Mesenteric fat pad (tissue), 1 donor: ENCODE results near the gene ATF7IP. TPM values are rescaled to one million over a fixed set of nuclear protein-coding genes. Genes with fewer than 3 reads are reported as not detected.
"Not testable (repeated sequence)": the region's sequence is repeated elsewhere in the genome, so short reads cannot be mapped to it uniquely, and the experiment has no call there.

Experiments
- DNase-seq: peaks from one replicate; pipeline ENCODE4 v3.0.0-alpha.2; 2020; ENCODE audit warnings: low spot score
- long read RNA-seq: library from polyadenylated mRNA; unstranded; transcript quantifications from one replicate; pipeline ENCODE4 v2.0.0, GENCODE V29; 2020
- total RNA-seq: library from RNA; stranded (reverse); fragmentation: NEBNext Ultra II Directional; extraction: Animal tissue kit (Norgen Biotek cat#: 25700); gene quantifications from one replicate; pipeline ENCODE4 v1.2.1, GENCODE V29; 2021
- donor health status: DM: yes; HTN: yes; CAD: no.

ATF7IP gene, protein sequence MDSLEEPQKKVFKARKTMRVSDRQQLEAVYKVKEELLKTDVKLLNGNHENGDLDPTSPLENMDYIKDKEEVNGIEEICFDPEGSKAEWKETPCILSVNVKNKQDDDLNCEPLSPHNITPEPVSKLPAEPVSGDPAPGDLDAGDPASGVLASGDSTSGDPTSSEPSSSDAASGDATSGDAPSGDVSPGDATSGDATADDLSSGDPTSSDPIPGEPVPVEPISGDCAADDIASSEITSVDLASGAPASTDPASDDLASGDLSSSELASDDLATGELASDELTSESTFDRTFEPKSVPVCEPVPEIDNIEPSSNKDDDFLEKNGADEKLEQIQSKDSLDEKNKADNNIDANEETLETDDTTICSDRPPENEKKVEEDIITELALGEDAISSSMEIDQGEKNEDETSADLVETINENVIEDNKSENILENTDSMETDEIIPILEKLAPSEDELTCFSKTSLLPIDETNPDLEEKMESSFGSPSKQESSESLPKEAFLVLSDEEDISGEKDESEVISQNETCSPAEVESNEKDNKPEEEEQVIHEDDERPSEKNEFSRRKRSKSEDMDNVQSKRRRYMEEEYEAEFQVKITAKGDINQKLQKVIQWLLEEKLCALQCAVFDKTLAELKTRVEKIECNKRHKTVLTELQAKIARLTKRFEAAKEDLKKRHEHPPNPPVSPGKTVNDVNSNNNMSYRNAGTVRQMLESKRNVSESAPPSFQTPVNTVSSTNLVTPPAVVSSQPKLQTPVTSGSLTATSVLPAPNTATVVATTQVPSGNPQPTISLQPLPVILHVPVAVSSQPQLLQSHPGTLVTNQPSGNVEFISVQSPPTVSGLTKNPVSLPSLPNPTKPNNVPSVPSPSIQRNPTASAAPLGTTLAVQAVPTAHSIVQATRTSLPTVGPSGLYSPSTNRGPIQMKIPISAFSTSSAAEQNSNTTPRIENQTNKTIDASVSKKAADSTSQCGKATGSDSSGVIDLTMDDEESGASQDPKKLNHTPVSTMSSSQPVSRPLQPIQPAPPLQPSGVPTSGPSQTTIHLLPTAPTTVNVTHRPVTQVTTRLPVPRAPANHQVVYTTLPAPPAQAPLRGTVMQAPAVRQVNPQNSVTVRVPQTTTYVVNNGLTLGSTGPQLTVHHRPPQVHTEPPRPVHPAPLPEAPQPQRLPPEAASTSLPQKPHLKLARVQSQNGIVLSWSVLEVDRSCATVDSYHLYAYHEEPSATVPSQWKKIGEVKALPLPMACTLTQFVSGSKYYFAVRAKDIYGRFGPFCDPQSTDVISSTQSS
- 59.7 TPM for total RNA-seq
- long read RNA-seq, partial matches to known transcripts = 11 of 17 reads
- long read RNA-seq, other reads (novel, unspliced or antisense) = 6 of 17 reads

DNA sequence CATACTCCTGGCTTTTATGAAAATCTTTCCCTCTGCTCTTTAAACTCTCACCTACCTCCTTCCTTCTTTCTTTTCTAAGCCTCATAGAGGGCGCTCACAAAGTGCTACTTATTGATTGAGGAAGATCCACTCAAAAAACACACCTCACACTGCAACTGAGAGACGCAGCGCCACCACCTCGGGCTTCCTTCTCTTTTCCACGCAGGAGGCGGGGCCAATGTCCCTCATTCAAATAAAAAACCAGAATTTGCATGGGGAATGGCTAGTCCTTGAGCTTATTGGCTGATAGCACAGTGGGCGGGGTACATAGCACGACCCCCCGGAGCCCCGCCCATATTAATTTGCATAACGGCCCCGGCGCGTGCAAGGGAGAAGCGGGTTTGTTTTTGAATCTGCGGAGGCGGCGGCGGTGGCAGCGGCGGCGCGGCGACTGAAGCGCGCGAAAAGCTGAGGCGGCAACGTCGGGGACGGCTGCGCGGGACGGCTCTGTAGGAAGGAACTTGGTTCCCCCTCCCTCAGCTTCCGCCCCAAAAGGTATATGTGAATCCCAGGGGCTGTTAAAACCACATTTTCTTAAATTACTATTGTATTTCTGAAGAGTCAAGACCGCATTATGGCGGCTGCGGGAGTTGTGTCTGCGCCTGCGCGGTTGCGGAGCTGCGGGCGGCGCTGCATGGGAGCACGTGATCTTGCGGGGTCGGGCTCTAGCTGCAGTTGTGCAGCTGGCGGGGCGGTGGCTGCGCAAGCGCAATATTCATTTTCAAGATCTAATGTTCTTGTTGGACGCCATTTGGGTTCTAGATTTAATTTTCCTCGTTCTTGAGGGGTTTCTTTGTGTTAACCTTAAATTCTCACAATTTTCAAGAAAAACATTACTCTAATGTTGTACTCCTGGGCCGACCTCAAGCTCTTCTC is at the start of gene ATF7IP:
Gene ATF7IP (plus strand): TSS at position 389 of the 915 bp plus-strand sequence. CDS start 58,234 bp downstream, outside the sequence.
- DNase-seq = peak; percentile 97

DNA sequence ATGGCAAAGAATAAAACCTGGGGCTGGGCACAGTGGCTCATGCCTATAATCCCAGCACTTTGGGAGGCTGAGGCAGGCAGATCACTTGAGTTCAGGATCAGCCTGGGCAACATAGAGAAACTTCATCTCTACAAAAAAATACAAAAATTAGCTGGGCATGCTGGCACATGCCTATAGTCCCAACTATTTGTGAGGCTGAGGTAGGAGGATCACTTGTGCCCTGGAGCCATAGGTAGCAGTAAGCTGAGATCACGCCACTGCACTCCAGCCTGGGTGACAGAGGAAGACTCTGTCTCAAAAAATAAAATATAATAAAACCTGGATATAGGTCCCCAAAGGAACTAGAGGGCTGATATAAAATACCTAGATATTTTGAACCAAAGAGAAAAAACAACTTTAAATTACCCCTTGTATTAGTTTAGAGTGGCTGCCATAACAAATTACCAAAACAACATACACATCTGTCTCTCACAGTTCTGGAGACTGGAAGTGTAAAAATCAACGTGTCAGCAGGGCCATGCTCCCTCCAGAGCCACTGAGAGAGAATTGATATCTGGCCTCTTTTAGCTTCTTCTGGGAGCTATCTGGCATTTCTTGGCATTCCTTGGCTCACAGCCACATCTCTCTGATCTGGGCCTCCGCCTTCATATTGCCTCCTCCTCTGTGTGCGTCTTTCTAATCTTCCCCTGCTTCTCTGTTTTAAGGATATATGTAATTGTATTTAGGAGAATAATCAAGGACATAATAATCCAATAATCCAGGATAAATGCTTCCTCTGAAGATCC is 47.9 kb upstream of the ATF7IP start:
- DNase-seq = no peak

DNA sequence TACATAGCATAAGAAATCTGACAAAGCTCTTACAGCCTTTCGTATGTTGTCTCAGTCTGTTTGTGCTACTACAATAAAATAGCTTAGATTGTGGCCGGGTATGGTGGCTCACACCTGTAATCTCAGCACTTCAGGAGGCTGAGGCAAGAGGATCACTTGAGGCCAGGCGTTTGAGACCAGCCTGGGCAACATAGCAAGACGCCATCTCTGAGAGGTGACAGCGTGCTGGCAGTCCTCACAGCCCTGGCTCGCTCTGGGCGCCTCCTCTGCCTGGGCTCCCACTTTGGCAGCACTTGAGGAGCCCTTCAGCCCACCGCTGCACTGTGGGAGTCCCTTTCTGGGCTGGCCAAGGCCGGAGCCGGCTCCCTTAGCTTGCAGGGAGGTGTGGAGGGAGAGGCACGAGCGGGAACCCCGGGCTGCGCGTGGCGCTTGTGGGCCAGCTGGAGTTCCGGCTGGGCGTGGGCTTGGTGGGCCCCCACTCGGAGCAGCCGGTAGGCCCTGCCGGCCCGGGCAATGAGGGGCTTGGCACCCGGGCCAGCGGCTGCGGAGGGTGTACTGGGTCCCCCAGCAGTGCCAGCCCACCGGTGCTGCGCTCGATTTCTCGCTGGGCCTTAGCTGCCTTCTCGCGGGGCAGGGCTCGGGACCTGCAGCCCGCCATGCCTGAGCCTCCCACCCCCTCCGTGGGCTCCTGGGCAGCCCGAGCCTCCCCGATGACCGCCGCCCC is 45.6 kb upstream of the ATF7IP start:
- DNase-seq = not testable (repeated sequence)

DNA sequence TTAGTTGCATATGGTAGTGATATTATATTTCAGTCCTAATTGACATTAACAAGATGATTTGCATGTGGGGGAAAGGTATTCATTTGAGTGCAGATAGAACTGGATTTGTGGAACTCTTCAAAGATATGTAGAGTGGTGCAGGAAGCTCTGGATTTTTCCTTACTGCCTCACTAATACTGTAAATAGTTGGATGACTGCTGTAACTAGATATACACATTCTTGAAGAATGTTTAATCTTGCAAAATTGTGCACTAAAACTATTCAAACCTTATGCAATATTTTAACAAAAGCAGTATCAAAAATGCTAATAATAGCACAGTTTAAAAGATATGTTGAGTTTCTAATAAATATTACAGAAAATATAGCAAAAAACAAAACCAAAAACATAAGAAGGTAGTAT is 43.1 kb upstream of the ATF7IP start:
- no peak for DNase-seq

DNA sequence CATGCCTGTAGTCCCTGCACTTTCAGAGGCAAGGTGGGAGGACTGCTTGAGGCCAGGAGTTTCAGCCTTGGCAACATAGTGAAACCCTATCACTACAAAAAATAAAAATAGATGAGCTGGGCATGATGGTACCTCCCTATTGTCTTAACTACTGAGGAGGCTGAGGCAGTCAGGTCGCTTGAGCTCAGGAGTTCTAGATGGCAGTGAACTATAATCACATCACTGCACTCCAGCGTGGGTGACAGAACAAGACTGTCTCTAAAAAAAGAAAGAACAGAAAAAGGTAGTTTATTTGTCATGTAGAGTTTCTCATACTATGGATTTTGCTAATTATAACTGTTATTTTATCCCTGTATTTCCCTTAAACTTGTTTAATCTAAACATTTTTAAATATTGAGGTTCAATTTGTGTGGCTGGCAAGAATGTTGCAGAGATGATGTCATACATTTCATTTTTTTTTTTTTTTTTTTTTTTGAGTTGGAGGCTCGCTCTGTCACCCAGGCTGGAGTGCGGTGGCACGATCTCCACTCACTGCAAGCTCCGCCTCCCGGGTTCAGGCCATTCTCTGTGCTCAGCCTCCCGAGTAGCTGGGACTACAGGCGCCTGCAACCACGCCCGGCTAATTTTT is 39.7 kb upstream of the ATF7IP start:
- no peak for DNase-seq

DNA sequence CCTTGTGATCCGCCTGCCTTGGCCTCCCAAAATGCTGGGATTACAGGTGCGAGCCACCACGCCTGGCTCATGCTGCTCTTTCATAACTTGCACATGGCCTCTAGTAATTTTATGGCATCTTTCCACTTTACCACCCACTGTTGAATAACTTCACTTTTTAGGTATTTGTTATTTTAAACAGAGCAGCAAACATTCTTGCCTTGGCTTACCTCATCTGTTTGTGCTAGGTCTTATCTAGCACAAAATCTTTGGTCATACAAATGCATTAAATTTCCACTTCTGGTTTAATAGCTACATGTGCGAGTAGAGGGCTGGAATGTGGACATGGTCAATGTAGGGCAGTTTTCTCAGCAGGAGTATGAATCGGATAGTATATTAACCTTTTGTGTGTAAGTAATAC is 38.8 kb upstream of the ATF7IP start:
- no peak for DNase-seq

DNA sequence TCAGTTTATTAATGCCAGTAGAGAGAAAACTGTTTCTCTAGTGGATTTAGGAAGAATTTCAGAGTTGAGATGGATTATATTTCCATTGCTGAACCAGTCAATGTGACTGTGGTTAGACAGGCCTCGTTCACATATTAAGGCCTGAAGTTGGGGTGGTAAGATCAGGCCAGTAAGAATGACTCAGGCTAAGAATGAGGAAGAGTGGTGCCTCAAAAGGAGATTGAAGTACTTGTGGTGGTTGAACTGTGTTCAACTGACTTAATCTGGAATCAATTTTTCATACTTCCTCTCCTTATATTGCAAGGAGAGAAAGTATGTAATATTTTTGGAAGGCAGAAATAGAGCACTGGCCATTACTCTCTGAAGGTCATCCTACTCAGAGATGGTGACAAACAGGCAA is 37.8 kb upstream of the ATF7IP start:
- no peak for DNase-seq

DNA sequence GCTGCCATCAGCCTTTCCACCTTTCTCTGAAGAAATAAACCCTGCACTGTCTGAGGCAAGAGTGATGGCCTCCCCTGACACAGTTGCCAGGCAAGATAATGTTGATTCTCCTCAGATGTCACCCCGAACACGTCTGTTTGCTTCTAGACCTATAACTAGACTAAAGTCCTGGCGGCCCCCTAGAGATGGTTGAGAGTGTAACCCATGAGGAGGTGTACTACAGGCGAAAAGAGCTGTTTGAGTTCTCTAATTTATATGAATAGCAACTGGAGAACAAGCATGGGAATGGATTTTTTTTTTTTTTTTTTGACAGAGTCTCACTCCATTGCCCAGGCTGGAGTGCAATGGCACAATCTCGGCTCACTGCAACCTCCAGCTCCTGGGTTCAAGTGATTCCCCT is 33.0 kb upstream of the ATF7IP start:
- no peak for DNase-seq

DNA sequence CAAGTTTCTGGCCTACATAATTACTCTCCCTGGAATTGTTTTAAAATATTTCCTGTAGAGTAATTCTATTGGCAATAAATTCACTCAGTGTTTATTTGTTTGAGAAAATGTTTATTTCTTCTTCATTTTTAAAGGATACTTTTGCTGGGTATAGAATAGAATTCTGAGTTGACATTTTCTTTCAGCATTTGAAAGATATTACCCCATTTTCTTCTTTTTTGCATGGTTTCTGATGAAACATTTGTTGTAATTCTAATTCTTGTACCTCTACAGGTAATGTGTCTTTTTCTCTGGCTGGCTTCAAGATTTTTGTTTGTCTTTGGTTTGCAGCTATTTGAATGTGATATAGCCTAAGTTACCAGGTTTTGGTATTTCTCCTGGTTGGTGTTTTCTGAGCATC is 25.1 kb upstream of the ATF7IP start:
- no peak for DNase-seq

DNA sequence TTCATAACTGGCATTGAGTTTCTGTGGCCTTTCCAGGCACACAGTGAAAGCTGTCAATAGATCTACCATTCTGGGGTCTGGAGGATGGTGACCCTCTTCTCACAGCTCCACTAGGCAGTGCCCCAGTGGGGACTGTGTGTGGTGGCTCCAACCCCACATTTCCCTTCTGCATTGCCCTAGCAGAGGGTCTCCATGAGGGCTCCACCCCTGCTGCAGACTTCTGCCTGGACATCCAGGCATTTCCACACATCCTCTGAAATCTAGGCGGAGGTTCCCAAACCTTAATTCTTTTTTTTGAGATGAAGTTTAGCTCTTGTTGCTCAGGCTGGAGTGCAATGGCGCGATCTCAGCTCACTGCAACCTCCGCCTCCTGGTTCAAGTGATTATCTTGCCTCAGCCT is 14.0 kb upstream of the ATF7IP start:
- DNase-seq = not testable (repeated sequence)

DNA sequence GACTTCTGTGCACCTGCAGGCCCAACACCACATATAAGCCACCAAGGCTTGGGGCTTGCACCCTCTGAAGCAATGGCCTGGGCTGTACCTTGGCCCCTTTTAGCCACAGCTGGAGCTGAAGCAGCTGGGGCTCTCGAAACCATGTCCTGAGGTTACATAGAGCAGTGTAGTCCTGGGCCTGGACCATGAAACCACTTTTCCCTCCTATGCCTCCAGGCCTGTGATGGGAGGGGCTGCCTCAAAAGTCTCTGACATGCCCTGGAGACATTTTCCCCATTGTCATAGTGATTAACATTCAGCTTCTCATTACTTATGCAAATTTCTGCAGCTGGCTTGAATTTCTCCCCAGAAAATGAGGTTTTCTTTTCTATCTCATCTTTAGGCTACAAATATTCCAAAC is 13.4 kb upstream of the ATF7IP start:
- DNase-seq = not testable (repeated sequence)

DNA sequence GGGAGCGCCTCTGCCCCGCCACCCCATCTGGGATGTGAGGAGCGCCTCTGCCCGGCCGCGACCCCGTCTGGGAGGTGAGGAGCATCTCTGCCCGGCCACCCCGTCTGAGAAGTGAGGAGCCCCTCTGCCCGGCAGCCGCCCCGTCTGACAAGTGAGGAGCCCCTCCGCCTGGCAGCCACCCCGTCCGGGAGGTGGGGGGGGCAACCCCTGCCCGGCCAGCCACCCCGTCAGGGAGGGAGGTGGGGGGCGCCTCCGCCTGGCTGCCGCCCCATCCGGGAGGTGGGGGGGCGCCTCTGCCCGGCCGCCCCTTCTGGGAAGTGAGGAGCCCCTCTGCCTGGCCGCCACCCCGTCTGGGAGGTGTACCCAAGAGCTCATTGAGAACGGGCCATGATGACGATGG is 10.8 kb upstream of the ATF7IP start:
- not testable (repeated sequence) for DNase-seq

DNA sequence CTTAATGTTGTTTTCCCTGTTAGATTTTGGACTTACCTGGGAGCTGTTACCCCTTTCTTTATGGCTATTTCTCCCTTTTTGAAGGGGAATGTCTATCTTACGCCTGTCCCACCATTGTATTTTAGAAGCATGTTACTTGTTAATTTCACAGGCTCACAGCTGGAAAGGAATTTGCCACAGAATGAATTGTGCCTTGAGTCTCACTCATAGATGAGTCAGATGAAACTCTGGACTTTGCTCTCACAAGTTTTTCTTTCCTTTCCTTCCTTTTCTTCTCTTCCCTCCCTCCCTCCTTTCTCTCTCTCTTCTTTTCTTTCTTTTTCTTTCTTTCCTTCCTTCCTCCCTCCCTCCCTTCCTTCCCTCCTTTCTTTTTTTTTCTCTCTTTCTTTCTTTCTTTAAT is 9.3 kb upstream of the ATF7IP start:
- DNase-seq = no peak

DNA sequence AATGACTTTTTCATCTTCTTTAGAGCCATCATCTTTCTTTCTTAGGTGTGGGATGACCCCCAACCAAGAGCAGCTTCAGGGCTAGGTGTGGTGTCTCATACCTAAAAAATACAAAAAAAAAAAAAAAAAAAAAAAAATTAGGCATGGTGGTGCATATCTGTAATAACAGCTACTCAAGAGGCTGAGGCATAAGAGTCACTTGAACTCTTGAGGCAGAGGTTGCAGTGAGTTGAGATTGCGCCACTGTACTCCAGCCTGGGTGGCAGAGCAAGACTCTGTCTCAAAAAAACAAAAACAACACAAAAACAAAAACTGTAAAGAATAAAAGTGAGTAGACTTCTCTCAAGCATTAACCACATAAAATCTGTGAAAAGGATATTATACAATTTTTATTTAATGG is 8.0 kb upstream of the ATF7IP start:
- DNase-seq = no peak

DNA sequence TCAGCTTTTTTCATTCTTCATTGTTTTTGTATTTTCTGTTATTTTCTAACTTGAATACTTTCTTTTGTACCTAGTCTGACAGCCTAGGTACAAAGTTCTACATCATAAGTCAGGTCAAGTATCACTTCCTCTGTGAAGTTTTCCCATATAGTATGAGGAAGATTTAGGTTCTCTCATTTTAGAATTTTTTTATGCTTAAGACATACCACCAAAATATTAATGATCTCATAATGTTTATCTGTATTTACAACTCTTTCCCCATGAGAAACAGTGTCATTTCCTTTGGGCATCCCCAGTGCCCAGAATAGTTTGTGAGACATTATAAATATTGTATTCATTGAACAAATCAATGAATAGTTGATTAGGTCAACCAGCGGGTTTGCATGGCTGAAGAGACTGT is 3.1 kb upstream of the ATF7IP start:
- no peak for DNase-seq

DNA sequence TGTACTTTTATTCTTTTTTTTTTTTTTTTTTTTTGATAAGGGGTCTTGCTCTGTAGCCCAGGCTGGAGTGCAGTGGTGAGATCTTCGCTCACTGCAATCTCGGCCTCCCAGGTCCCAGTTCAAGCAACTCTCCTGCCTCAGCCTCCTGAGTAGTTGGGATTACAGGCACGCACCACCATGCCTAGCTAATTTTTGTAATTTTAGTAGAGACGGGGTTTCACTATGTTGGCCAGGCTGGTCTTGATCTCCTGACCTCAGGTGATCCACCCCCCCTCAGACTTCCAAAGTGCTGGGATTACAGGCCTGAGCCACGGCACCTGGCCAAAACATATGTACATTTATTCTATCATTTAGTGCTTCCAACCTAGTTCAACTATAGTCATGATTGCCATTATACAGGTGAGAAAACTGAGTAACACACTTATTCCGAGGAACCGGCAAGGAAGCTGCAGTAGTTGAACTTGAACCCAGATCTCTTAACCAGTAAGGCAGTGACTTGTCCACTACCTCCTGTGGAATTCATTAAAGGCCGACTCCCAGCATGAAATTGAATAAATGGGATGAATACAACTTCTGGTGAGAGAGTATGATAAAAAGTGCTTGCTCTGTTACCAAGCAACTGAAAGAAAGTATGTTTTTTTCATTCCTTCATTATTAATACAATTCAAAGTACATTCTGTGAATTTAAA is 755 bp upstream of the ATF7IP start:
- DNase-seq = no peak

DNA sequence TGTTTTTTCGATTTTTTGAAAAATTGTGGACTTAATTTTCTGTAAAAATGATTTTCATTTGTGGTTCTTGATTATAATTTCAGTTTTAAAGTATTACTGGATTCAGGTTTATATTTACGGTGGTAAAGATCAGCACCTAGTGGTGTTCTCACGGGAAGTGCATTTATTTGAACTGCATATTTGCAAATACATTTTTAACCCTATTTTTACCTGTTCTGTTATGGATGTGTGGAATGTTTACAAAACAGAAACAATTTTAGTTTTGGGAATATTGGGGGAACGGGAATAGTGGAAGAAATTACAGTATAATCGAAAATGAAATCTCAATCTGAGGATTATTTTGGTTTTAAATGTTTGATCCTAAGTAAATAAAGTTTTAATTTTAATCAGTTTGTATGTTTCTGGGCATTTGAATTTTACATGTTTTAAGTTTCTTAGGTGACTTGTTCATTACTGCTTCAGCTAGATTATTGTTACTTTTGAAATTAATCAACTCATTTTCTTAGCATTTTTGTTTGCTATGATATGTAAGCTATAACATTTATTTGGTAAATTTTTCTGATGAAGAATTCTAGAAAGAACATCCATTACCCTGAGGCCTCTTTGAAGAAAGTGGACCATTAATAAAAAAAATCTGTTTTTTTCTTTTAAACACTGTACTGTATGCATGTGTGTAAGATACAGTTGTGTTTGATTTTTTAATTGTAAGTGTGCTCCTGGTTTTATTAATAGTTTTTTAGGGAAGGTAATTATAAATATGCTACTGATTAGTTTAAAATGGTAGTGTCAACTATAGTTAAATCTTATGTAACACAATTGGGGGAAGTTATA is 942 bp downstream of the ATF7IP start:
- DNase-seq = no peak
